Inflammatory macrophage treated with lipopolysaccharide for 1 hour (primary cell): Measurements from ENCODE around the gene PET117.
A peak's percentile ranks its signal among the peaks of the same experiment; 100 is the strongest.
"Not testable (repeated sequence)": the region's sequence is repeated elsewhere in the genome, so short reads cannot be mapped to it uniquely, and the experiment has no call there.

Experiments
- DNase-seq, 2 donors: peaks; one replicate each; pipeline ENCODE4 v3.0.0-alpha.2; 2020 to 2022

PET117 gene, protein sequence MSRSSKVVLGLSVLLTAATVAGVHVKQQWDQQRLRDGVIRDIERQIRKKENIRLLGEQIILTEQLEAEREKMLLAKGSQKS

DNA sequence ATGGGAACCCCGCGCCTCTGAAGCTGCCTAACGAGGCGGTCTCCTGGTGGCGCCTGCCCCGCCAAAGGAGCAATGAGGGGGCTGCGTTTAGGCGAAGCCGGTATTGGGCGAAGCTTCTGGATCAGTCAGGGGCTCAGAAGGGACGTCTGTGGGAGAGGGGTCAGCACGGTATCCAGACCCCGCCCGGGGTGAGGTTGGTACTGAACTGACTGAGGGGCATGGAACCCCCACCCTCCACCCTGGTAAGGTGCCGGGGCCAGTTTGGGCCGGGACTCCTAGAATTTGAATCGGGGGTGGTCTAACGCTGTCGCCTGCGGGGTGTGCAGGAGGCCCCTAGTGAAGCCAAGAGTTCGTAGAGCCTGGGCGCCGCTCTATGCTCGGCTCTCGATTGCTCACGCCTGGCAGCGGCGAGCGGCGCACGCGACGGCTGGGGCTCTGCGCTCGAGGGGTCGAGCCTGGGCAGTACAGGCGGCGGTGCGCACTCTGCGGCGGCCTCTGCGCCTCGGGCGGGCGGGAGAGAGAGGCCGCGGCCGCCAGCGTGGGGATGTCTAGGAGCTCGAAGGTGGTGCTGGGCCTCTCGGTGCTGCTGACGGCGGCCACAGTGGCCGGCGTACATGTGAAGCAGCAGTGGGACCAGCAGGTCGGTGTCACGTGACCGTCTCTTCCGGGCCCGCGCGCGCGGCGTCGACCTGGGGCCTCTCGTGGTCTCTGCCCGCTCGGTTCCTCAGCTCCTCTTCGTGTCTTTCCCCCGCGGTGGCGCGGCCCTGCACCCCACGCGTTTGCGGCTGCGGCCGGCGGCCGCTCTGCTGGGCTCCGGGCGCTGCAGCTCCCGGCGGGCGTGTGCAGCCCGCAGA is at the start of gene PET117, which contains the start of gene KAT14:
PET117 (plus strand) TSS at position 452 of the 854 bp plus-strand sequence; CDS start at position 545, 93 bp downstream.
KAT14 (plus strand) TSS at position 452 of the 854 bp plus-strand sequence. CDS start 4,798 bp downstream, outside the sequence.
- DNase-seq, result peak; percentile 75 to 92

DNA sequence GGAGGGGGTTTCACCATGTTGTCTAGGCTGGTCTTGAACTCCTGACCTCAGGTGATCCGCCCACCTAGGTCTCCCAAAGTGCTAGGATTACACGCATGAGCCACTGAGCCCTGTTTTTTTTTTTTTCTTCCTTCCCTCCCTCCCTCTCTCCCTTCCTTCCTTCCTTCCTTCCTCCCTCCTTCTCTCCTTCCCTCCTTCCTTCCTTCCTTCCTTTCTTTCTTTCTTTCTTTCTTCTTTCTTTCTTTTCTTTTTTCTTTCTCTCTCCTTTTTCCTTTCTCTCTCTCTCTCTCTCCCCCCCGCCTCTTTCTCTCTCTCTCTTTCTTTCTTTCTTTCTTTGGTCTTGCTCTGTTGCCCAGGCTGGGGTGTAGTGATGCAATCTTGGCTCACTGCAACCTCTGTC is 49.4 kb upstream of the PET117 start:
- DNase-seq, result not testable (repeated sequence)

DNA sequence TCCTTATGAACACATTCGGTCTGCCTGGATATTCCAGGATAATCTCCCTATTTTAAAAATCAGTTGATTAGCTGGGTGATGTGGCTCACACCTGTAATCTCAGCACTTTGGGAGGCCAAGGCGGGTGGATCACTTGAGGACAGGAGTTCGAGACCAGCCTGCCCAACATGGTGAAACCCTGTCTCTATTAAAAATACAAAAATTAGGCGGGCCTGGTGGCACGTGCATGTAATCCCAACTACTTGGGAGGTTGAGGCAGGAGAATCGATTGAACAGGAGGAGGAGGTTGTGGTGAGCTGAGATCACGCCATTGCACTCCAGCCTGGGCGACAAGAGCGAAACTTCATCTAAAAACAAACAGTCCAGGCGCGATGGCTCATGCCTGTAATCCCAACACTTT is 48.8 kb upstream of the PET117 start:
- DNase-seq, result not testable (repeated sequence)

DNA sequence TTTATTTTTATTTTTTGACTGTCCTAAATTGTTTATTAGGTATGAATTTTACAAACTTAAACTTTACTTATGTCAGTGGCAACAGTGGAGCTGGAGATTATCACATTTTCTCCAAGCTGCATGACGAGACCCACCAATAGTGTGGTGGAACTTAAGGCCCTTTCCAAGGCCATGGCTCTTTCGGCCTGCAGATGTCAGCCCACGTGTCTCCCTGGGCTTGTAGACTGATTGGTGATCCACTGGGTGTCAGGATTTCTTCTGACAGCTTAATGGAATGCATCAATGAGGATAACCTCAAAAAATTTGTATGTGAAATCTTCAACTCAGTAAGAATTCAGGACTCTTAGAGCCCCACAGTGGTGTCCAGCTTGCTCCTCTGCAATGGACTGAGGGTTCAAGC is 47.6 kb upstream of the PET117 start:
- no peak for DNase-seq

DNA sequence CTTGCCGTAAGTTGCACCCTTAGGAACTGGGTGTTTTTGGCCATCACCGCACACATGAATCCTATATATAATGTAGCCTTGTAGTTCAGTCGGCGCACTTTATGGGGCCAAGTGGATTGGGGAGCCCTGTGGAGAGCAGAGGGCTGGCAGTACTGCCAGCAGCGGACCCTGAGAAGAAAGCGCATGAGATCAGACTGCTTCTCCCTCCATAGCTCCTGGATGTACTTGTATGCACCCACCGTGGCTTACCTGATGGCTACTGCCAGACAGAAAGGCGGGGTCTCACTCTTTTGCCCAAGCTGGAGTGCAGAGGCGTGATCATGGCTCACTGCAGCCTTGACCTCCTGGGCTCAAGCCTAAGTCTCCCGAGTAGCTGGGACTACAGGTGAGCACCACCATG is 47.2 kb upstream of the PET117 start:
- no peak for DNase-seq

DNA sequence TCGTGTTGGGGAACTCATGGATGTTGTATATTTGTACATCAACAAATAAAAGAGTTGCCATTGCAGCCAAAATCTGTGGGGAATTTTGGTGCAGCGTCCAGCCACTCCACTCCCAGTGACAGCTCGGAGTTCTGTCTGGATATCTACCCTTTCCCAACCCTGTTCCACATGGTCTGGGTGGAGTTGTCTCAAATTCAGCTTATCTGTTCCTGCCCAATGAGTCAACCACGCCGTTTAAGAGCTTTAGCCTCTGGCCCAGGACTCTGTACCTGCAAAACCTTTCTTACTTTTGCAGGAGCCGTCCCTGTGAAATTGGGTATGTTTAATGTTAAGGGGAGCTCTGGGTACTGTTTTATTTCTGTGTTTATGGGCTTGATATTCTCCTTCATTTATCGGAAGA is 46.0 kb upstream of the PET117 start:
- DNase-seq, result no peak

DNA sequence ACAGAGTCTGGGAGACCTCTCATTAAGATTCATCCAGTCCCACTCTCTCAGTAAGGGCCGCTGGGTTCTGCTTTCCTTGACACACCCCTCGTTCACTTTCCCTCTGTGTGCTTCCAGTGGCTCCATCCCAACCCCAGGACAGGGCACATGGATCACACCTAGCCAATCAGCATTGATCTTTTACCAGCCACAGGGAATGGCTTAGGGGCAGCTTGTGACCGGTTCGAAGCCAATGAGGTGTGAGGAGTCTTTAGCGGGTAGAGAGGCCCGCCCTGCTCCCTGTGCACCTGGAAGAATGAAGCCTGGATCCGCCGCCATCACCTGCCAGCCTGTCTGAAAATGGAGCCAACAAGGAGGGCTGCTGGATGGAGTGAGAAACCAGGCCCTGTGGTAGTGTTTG is 44.8 kb upstream of the PET117 start:
- DNase-seq, result no peak

DNA sequence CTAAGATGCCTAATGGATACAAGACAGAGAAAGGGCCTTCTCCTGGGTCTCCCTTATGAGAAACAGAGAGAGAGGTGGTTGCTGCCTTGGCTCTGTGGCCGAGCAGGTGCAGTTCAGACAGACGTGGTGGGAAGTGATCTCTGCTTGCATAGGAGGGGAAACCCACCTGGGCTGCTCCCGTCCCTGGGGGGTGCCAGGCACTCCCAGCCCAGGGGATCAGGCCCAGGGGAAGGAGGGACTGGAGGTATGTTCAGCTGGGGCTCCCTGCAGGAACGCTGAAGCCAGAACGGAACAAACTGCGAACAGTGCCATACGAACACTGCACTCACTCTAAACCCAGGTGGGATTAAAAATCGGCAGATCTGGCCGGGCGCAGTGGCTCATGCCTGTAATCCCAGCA is 44.3 kb upstream of the PET117 start:
- DNase-seq, result no peak

DNA sequence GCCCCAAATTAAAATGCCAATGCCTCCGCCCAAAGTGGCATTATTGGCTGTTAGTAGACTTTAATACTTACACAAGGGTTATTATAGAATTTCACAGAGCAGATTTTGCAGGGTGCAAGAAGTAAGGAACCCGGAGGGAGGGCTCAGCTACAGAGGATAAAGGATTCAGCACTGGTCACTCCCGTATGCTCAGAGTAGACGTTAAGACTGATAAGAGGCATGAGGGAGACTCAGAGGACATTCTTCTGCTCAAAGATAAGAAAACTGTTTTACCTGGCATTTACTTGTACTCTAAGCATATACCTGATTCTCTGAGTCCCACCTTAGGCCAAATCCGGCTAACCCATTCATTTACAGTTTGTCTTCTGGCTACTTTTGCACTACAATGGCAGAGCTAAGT is 43.5 kb upstream of the PET117 start:
- no peak for DNase-seq

DNA sequence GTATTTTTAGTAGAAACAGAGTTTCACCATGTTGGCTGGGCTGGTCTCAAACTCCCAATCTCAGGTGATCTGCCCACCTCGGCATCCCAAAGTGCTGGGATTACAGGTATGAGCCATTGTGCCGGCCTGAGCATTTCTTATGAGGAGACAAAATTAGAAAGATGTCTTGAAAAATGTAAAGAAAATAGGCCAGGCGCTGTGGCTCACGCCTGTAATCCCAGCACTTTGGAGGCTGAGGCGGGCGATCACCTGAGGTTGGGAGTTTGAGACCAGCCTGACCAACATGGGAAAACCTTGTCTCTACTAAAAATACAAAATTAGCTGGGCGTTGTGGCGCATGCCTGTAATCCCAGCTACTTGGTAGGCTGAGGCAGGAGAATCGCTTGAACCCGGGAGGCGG is 37.1 kb upstream of the PET117 start:
- not testable (repeated sequence) for DNase-seq

DNA sequence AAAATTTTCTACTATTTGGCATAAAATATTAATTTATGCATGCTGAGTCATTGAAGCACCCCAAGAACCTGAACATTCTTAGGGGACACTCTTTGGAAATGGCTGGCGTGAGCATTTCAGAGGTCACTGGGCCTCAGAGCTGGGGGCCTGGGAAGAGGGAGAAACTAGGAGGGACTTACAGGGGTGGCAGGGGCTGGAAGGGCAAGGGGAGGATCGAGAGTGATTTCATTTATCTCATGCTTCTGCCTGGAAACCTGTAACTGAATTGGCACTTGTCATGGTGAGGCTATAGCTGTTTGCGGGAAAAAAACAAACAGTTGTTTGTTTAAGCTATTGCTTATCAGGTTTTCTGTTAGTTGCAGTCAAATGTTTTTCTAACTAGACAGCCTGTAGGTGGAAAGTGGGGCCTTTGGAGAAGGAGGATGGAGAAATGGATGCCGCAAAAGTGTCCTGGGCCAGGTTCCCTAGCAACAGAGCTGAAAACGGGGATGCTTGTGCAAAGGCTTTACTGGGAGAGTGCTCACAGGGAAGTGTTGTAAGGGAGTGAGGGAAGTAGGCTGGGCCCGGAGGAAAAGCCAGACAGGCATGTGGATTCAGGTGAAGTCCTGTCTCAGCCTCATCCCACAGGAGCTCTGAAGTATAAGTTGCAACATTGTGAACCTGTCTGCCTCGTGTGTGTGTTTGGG is 36.4 kb upstream of the PET117 start:
- DNase-seq, result no peak

DNA sequence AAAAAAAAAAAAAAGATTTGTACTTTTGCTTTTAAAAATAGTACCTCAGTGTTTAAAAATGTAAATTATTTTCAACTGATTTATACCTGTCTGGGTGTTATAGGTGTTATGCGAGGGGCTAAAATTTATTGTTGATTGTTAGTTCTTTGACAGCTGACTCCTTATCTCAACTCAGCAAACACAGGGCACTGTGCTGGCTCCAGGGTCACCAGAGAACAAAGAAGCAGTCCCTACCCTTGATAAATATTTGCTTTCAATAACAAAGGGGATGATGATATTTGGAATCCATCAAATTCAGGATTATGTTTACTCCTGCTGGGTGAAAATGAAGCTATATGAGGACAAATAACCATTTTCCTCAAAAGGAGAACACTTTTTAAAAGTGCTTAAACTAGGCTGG is 34.2 kb upstream of the PET117 start:
- DNase-seq, result no peak

DNA sequence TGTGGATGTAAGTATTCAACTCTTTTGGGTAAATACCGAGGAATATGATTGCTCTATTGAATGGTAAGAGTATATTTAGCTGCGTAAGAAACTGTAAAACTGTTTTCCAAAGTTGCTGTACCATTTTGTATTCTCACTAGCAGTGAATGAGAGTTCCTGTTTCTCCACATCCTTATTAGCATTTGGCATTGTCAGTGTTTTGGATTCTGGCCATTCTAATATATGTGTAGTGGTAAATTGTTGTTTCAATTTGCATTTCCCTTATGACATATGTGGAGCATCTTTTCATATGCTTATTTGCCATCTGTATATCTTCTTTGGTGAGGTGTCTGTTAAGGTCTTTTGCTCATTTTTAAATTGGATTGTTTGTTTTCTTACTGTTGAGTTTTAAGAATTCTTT is 29.3 kb upstream of the PET117 start:
- no peak for DNase-seq

DNA sequence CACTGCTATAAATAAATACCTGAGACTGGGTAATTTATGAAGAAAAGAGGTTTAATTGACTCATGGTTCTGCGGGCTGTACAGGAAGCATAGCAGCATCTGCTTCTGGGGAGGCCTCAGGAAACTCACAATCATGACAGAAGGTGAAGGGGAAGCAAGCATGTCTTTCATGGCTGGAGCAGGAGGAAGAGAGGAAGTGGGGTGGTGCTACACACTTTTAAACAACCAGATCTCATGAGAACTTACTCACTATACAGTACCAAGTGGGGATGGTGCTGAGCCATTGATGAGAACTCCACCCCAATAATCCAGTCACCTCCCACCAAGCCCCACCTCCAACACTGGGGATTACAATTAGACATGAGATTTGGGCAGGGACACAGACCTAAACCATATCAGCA is 9.1 kb upstream of the PET117 start:
- not testable (repeated sequence) for DNase-seq

DNA sequence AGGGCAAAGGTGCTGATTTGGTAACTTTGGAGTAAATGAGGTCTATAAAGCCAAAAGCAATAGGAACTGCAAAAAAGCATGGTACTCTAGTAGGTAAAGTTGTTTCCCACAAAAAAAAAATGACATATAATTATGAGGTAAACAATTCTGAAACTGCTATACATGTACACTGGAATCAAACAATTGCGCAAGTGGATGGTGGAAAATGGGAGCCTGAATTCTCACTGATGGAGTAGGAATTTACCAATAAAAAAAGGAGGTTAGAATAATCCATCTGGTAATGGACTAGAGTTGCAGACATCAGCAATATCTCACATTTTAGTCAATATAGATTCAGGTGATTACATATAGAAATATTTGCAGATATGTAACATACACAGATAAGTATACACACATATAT is 5.0 kb upstream of the PET117 start:
- no peak for DNase-seq

DNA sequence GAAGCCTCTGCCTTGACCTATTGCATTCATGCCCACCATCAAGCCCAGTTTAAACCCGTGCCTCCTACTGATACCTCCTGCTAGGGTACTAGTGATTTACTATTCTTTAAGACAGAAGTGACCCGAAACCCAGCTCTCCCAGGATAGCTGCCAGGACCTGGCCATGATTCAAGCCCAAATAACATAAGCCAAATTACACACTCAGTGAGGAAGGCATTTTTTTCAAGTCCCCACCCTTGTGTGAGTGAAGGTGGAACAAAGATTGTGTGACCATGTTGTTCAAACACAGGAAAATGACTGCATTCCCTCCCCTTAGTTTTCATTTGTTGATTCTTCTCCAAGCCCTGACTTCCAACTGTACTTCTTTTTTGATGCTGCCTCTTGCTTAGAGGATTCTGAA is 3.7 kb upstream of the PET117 start:
- no peak for DNase-seq

DNA sequence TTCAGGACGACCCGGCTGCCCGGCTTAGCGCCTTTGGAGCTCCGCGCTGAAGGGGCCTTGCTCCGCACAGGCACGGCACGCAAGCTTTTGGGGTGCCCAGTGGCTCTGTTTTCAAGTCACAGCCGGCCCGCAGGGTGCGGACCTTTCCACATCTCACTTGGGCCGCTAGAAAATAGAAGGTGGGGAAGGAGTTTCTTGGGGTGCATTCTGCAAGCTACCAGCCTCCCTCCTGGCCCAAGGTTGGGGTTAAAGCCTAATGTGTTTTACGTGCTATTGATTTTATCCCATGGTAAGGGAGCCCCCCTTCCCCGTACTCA is 561 bp downstream of the PET117 start:
- no peak for DNase-seq

DNA sequence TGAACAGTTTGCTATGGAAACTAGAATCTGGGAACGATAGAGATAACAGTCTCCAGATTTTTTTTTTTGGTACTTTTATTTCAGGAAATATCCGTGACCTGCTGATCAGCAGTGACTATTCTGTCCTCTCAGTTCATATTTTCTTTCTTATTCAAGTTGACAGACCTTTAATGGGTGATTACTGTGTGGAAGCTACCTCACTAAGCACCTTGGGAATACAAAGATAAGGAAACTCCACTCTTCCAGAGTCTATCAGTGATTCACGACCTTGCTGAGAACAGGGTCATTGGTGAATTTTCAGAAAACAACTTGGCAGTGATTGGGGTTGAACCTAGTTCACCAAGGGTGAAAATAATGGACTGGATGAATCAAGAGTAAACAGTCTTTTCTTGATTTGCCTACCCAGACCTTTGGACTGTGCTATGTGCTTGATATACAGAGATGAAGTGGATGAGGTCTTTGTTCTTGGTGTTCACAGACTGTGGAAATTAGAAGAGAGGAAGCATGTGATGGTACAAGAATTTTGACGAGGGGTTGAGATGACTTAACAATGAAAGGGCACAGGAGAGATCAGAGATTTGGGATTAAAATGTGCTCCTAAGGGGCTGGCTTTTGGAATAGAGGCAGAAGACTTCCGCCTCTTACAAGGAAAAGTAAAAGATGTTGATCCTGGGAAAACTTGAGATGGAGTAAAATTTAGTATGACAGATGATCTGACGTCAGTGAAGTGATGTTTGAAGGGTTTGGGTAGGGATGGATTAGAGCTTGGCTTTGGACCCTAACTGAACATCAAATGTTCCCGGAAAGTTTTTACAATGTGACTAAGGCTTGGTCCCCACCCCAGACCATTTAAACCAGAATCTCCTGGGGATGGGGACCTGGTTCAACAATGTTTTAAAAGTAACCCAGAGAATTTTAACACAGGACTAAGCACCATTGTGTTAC is 1.2 kb downstream of the PET117 start:
- DNase-seq, result no peak

DNA sequence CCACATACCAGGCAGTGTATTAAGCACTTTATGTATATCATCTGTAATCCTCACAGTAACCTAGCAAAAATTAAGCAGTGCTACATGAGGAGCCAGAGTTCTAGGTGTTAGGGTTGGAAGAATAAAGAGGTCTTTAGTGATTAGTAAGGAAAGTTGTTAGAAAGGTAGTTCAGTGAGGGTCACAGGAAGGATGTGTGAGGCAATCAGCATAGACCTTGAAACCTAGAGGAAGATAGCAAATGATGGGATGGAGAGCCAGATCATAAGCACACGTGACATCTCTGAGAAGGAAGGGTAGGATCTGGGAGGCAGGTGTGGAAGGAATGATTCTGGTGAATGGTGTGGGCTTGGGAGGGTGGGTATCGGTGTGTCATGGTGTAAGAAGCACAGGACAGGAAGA is 2.2 kb downstream of the PET117 start:
- DNase-seq, result no peak

DNA sequence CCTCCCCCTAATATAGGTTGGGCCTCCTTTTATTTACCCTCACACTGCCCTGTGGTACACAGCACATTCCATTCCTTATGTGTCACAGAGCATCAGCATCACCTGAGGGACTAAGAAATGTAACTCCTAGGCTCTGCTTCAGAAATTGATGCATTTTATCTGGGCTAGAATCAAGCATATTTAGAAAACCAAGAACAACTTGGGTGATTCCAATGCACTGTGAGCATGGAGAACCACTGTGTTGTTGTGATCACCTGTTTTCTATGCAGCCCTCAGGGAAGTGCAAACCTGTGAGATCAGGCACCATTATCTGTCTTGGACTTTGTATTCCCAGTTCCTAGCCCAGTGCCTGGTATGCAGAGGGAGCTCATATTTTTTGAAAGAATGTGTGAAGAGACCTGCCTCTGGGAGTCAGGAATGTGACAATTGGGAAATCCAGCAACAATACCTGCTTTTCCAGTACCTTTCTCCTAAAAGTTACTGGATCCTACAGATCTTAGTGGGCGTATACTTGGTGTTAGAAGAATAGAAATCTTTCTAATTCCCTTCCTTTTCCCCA is 7.0 kb downstream of the PET117 start:
- no peak for DNase-seq

DNA sequence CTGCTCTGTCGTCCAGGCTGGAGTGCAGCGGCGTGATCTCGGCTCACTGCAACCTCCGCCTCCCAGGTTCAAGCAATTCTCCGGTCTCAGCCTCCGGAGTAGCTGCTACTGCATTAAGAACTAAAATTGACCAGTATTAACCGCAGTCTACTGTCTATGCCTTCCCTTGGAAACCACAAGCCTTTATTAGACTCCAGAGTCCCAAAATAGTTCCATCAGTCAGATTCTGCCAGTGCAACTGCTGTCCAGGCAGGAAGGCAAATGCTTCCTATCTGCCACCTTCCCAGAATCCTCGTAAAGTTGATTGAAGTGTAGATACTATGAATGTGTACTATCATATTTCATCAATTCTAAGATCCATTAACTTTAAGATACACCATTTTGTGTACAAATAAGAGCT is 16.7 kb downstream of the PET117 start:
- no peak for DNase-seq

DNA sequence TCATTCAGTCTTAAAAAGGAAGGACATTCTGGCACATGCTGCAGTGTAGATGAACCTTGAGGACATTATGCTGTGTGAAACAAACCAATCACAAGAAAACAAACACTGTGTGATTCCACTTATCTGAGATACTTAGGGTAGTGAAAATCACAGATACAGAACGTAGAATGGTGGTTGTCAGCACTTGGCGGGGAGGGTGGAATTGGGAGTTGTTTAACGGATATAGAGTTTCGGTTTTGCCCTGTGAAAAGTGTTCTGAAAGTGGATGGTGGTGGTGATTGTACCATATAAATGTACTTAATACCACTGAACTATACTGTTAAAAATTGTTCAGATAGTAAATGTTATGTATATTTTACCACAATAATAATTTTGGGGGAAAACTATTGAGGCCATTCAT is 18.4 kb downstream of the PET117 start:
- DNase-seq, result no peak

DNA sequence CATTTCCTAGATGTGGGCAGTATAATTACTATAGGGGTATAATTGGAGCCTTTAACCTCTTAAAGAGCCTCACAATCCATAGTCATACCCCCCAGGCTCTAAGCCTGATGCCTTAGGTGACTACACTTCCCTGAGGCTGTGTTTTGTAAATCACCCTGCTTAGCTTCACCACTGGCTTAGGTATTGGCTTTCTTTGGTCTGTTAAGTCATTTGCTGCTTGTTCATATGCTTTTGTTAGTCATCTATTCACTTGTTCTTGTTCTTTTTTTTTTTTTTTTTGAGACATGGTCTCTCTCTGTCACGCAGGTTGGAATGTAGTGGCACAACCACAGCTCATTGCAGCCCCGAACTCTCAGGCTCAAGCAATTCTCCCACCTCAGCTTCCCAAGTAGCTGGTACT is 26.7 kb downstream of the PET117 start:
- DNase-seq, result no peak
